Fibroblast of lung (primary cell): Measurements from ENCODE around the gene RPEL1. TPM values are rescaled to one million over a fixed set of nuclear protein-coding genes. Genes with fewer than 3 reads are reported as not detected.
A peak's percentile ranks its signal among the peaks of the same experiment; 100 is the strongest.
"Not testable (repeated sequence)": the region's sequence is repeated elsewhere in the genome, so short reads cannot be mapped to it uniquely, and the experiment has no call there.

Experiments used
- DNase-seq, 2 donors: peaks; one replicate each; pipeline versions ENCODE4 v3.0.0 to v3.0.0-alpha.2; 2010; ENCODE audit warnings: low read depth in 2 of 2
- H2AFZ ChIP-seq: 2 replicates; pipeline ENCODE4 v1.5.1; 2012; ENCODE audit warnings: low read length, control low read depth, inconsistent platforms
- H3K27ac ChIP-seq: 2 replicates; pipeline ENCODE4 v1.5.1; 2011; ENCODE audit warnings: low read length, control low read depth; ENCODE audit not compliant: insufficient read depth
- H3K27me3 ChIP-seq: 2 replicates; pipeline ENCODE4 v1.5.1; 2011; ENCODE audit warnings: mild to moderate bottlenecking, low read length; ENCODE audit not compliant: control insufficient read depth, insufficient read depth
- H3K36me3 ChIP-seq: 2 replicates; pipeline ENCODE4 v1.5.1; 2011; ENCODE audit warnings: low read length; ENCODE audit not compliant: control insufficient read depth, insufficient read depth
- H3K4me1 ChIP-seq: 2 replicates; pipeline ENCODE4 v1.5.1; 2011; ENCODE audit warnings: low read length; ENCODE audit not compliant: control insufficient read depth, insufficient read depth; ENCODE audit errors: extremely low read depth
- H3K4me2 ChIP-seq: 2 replicates; pipeline ENCODE4 v1.5.1; 2011; ENCODE audit warnings: low read length, control low read depth; ENCODE audit not compliant: insufficient read depth; ENCODE audit errors: extremely low read depth
- H3K4me3 ChIP-seq, 4 experiments: fragments of 200-600 bp in 1 of 4; sonication (generic) in 1 of 4; replicated peaks in 1 of 4; 2 replicates each; pipeline ENCODE4 v1.5.1; 2011 to 2016; ENCODE audit warnings: low read length in 4 of 4, low read depth in 3 of 4, mild to moderate bottlenecking in 3 of 4, control low read depth in 2 of 4, inconsistent platforms in 1 of 4, mixed read lengths in 1 of 4; ENCODE audit not compliant: insufficient read depth in 1 of 4; ENCODE audit errors: control extremely low read depth in 1 of 4
- H3K79me2 ChIP-seq: 2 replicates; pipeline ENCODE4 v1.5.1; 2012; ENCODE audit warnings: mild to moderate bottlenecking, low read length, inconsistent platforms; ENCODE audit not compliant: control insufficient read depth, insufficient read depth
- H3K9ac ChIP-seq: 2 replicates; pipeline ENCODE4 v1.5.1; 2011; ENCODE audit warnings: mild to moderate bottlenecking, low read length, control low read depth; ENCODE audit not compliant: insufficient read depth
- H3K9me3 ChIP-seq: 2 replicates; pipeline ENCODE4 v1.5.1; 2012; ENCODE audit warnings: low read depth, low read length; ENCODE audit not compliant: control insufficient read depth, insufficient read depth
- H4K20me1 ChIP-seq: 2 replicates; pipeline ENCODE4 v1.5.1; 2011; ENCODE audit warnings: low read length; ENCODE audit not compliant: control insufficient read depth, insufficient read depth; ENCODE audit errors: extremely low read depth
- EZH2 ChIP-seq: IDR thresholded peaks from 2 replicates; pipeline ENCODE4 v1.5.1; 2012; ENCODE audit warnings: low read length, control low read depth, mild to moderate bottlenecking; ENCODE audit errors: missing control alignments
- polyA minus RNA-seq: library from RNA; depleted of rRNA, polyadenylated mRNA; stranded (reverse); fragments of >200 nt; gene quantifications from 2 replicates; pipeline ENCODE4 v1.2.3, GENCODE V29; 2011; ENCODE audit warnings: low replicate concordance
- polyA plus RNA-seq, 2 donors: library from polyadenylated mRNA; depleted of rRNA in 1 of 2; stranded (reverse) in 1 of 2; unstranded in 1 of 2; fragments of >200 nt; gene quantifications; 2 replicates each; pipeline ENCODE4 v1.2.1, GENCODE V29; 2011 to 2012; ENCODE audit warnings: missing spikeins in 1 of 2
- total RNA-seq: library from RNA; depleted of rRNA; stranded (reverse); fragments of >200 nt; gene quantifications from 2 replicates; pipeline ENCODE4 v1.2.1, GENCODE V29; 2014
- TF ChIP-seq, protein P1 (sequence below), 2 donors: IDR thresholded peaks in 1 of 2; conservative IDR thresholded peaks in 1 of 2; 1 replicate in 1 of 2; 2 replicates in 1 of 2; pipeline ENCODE4 v1.5.1; 2011 to 2012; ENCODE audit warnings: low read length in 2 of 2, control low read depth in 1 of 2, inconsistent platforms in 1 of 2, low read depth in 1 of 2, mild to moderate bottlenecking in 1 of 2

RPEL1 gene
- 0.17 and 0.26 TPM in 2 replicates for total RNA-seq
- 0.09 and 0.18 TPM in 2 replicates for polyA plus RNA-seq
- 0.07 TPM in 1 of 2 replicates, not detected in the other for polyA plus RNA-seq (2012)
- polyA minus RNA-seq: 0.12 TPM in 1 of 2 replicates, not detected in the other

DNA sequence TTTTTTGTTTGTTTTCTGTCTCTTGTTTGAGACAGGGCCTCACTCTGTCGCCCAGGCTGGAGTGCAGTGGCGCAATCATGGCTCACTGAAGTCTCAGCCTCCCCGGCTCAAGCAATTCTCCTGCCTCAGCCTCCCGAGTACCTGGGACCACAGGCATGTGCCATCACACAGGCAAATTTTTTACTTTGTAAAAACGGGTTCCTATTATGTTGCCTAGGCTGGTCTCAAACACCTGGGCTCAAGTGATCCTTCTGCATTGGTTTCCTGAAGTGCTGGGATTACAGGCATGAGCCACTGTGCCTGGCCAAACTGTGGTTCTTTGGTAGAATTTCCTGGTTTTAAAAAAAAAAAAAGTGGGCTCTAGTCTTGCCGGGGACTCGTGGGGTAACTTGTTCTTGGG is at the start of gene RPEL1:
TSS of gene RPEL1 (plus strand) at position 301 of the 400 bp plus-strand sequence. CDS start 110 bp downstream, outside the sequence.
- not testable (repeated sequence) for DNase-seq, H3K27ac ChIP-seq, H3K79me2 ChIP-seq, H3K9ac ChIP-seq, H3K4me2 ChIP-seq, H3K4me1 ChIP-seq, H3K36me3 ChIP-seq, H3K4me3 ChIP-seq, H4K20me1 ChIP-seq, H3K27me3 ChIP-seq, H3K9me3 ChIP-seq, H2AFZ ChIP-seq

DNA sequence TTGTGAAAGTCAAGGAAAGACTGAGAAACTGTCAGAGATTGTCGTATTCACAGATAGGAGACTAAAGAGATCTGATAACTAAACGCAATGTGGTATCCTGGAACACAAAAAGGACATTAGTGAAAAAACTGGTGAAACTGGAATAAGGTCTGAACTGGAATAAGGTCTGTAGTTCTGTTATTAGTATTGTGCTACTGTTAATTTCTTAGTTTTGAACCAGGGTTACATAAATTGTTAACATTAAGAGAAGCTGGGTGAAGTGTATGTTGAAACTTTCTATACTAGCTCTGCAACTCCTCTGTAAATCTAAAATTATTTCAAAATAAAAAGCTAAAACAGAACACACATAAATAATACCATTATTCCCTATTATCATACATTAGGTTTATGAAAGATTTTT is 49.2 kb upstream of the RPEL1 start:
- peaks cover 9% of the 10 kb centered on the region for H3K79me2 ChIP-seq
- no peaks in the 10 kb centered on the region for H3K27me3 ChIP-seq
- H2AFZ ChIP-seq: no peak overlapping the region
- no peak overlapping the region for H3K27ac ChIP-seq
- H3K4me1 ChIP-seq: peaks cover 6% of the 10 kb centered on the region
- H3K4me3 ChIP-seq: no peak overlapping the region
- H3K4me2 ChIP-seq: no peak overlapping the region
- H3K36me3 ChIP-seq: no peaks in the 10 kb centered on the region
- H4K20me1 ChIP-seq: no peaks in the 10 kb centered on the region
- no peak for DNase-seq
- no peak overlapping the region for H3K9ac ChIP-seq
- TF ChIP-seq, protein P1, sequence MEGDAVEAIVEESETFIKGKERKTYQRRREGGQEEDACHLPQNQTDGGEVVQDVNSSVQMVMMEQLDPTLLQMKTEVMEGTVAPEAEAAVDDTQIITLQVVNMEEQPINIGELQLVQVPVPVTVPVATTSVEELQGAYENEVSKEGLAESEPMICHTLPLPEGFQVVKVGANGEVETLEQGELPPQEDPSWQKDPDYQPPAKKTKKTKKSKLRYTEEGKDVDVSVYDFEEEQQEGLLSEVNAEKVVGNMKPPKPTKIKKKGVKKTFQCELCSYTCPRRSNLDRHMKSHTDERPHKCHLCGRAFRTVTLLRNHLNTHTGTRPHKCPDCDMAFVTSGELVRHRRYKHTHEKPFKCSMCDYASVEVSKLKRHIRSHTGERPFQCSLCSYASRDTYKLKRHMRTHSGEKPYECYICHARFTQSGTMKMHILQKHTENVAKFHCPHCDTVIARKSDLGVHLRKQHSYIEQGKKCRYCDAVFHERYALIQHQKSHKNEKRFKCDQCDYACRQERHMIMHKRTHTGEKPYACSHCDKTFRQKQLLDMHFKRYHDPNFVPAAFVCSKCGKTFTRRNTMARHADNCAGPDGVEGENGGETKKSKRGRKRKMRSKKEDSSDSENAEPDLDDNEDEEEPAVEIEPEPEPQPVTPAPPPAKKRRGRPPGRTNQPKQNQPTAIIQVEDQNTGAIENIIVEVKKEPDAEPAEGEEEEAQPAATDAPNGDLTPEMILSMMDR (conservative IDR thresholded peaks at IDR 0.05 in 1 of 2, IDR thresholded peaks at IDR 0.05 in 1 of 2; ENCODE audit: low read depth in 1 of 2, low read length in 2 of 2): no peak
- TF ChIP-seq EZH2: no peak
- no peaks in the 10 kb centered on the region for H3K9me3 ChIP-seq

DNA sequence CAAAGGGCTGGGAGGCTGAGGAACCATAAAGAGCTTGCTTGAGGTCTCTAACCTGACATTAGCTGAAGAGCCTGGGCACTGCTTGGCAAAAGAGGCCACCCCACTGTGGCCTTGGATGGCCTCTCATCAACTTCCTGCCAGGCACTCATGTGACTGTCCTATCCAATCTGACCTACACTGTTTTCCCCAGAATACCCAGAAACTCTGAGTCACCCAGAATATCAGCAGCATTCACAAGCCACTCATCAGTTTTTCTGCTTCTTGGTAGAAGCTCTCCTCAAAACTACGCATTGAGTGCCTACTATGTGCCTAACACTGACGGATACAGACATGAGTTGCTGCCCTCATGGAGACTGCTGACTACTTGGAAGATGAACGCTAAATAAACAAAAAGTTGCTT is 48.5 kb upstream of the RPEL1 start:
- no peaks in the 10 kb centered on the region for H4K20me1 ChIP-seq
- peak overlapping the region; percentile 61 for H2AFZ ChIP-seq
- TF ChIP-seq EZH2: no peak
- TF ChIP-seq, protein P1 (conservative IDR thresholded peaks at IDR 0.05 in 1 of 2, IDR thresholded peaks at IDR 0.05 in 1 of 2; ENCODE audit: low read depth in 1 of 2, low read length in 2 of 2): no peak
- no peaks in the 10 kb centered on the region for H3K27me3 ChIP-seq
- H3K9me3 ChIP-seq: no peaks in the 10 kb centered on the region
- H3K27ac ChIP-seq: no peak overlapping the region
- H3K4me1 ChIP-seq: peaks cover 6% of the 10 kb centered on the region
- peak; percentile 57 to 68 for DNase-seq
- no peak overlapping the region for H3K4me2 ChIP-seq
- peaks cover 3% of the 10 kb centered on the region for H3K79me2 ChIP-seq
- no peak overlapping the region for H3K4me3 ChIP-seq
- no peaks in the 10 kb centered on the region for H3K36me3 ChIP-seq
- no peak overlapping the region for H3K9ac ChIP-seq
